T-cell (primary cell): ENCODE data around the gene MICAL2. TPM values are rescaled to one million over a fixed set of nuclear protein-coding genes. Genes with fewer than 3 reads are reported as not detected.

Source experiments
- ATAC-seq, 4 experiments: fragments of 200-7000 bp in 3 of 4; fragments of 150-1000 bp in 1 of 4; cut with Tn5 transposase; replicated peaks in 1 of 4; 1 replicate in 3 of 4; 2 replicates in 1 of 4; pipeline ENCODE4 v1.10.0; 2021; ENCODE audit warnings: moderate library complexity in 3 of 4, mild to moderate bottlenecking in 2 of 4, moderate number of reproducible peaks in 1 of 4
- CTCF ChIA-PET, 2 donors: fragments of 300-600 bp; sonication (Branson Sonifier 250); formaldehyde crosslinking; loops; one replicate each; lab custom pipeline; 2022; ENCODE audit warnings: antibody characterized with exemption in 2 of 2; lab: Charles Lee
- POLR2A ChIA-PET, 2 donors: fragments of 300-600 bp; sonication (Branson Sonifier 250); formaldehyde crosslinking; loops; one replicate each; lab custom pipeline; 2022; ENCODE audit warnings: antibody characterized with exemption in 2 of 2; lab: Charles Lee
- DNase-seq, 35 experiments: peaks; one replicate each; pipeline versions ENCODE4 v3.0.0 to v3.0.0-alpha.2; 2013 to 2023
- H3K27ac ChIP-seq: one replicate; pipeline ENCODE4 v1.5.1; 2013; ENCODE audit warnings: low read length
- H3K27me3 ChIP-seq, 2 experiments: replicated peaks in 1 of 2; 1 replicate in 1 of 2; 2 replicates in 1 of 2; pipeline versions ENCODE4 v1.6.1 to v1.7.0; 2013; ENCODE audit warnings: low read length in 1 of 2, mixed read lengths in 1 of 2; ENCODE audit not compliant: control insufficient read depth in 2 of 2, insufficient read depth in 2 of 2; ENCODE audit errors: extremely low read depth in 1 of 2
- H3K36me3 ChIP-seq, 2 donors: 1 replicate in 1 of 2; 2 replicates in 1 of 2; pipeline versions ENCODE4 v1.6.1 to v1.7.0; 2013; ENCODE audit warnings: low read length in 1 of 2; ENCODE audit not compliant: control insufficient read depth in 2 of 2, insufficient read depth in 1 of 2; ENCODE audit errors: extremely low read depth in 1 of 2
- H3K4me1 ChIP-seq, 2 experiments: 1 replicate in 1 of 2; 2 replicates in 1 of 2; pipeline versions ENCODE4 v1.6.1 to v1.7.0; 2013; ENCODE audit warnings: low read length in 2 of 2, mixed read lengths in 1 of 2; ENCODE audit not compliant: insufficient read depth in 2 of 2, control insufficient read depth in 1 of 2; ENCODE audit errors: extremely low read depth in 1 of 2
- H3K4me3 ChIP-seq, 2 donors: 1 replicate in 1 of 2; 2 replicates in 1 of 2; pipeline versions ENCODE4 v1.5.1 to v1.7.0; 2013; ENCODE audit warnings: mild to moderate bottlenecking in 2 of 2, low read length in 1 of 2, moderate library complexity in 1 of 2; ENCODE audit not compliant: control insufficient read depth in 1 of 2; ENCODE audit errors: extremely low read depth in 1 of 2
- H3K9me3 ChIP-seq: 2 replicates; pipeline ENCODE4 v1.7.0; 2013
- H3K27ac Mint-ChIP-seq, 2 donors: one replicate each; pipeline ENCODE4 v1.8.0; 2020 to 2021; ENCODE audit warnings: mild to moderate bottlenecking in 2 of 2, mixed read lengths in 2 of 2
- H3K27me3 Mint-ChIP-seq, 2 donors: one replicate each; pipeline ENCODE4 v1.8.0; 2021 to 2022; ENCODE audit warnings: mixed read lengths in 2 of 2
- H3K36me3 Mint-ChIP-seq: one replicate; pipeline ENCODE4 v1.8.0; 2021; ENCODE audit warnings: mixed read lengths
- H3K4me1 Mint-ChIP-seq, 3 donors: one replicate each; pipeline ENCODE4 v1.8.0; 2020 to 2022; ENCODE audit warnings: mixed read lengths in 3 of 3, mild to moderate bottlenecking in 1 of 3
- H3K4me3 Mint-ChIP-seq, 3 donors: one replicate each; pipeline ENCODE4 v1.8.0; 2020 to 2022; ENCODE audit warnings: mild to moderate bottlenecking in 3 of 3, mixed read lengths in 3 of 3, moderate library complexity in 3 of 3
- H3K9me3 Mint-ChIP-seq, 3 donors: one replicate each; pipeline ENCODE4 v1.8.0; 2020 to 2022; ENCODE audit warnings: mixed read lengths in 3 of 3
- WGBS: methylation state at CpG from one replicate; pipeline ENCODE4 v1.1.5; 2013; ENCODE audit warnings: missing lambda C conversion rate; ENCODE audit not compliant: insufficient coverage; 5-methylcytosine and 5-hydroxymethylcytosine counted together
- total RNA-seq, 35 experiments: library from RNA in 6 of 35; stranded (reverse) in 6 of 35; fragments of 120-200 nt in 1 of 35; gene quantifications; one replicate each; pipeline versions ENCODE4 v1.2.1 to v1.2.4 and lab custom pipeline; 2013 to 2026

Gene MICAL2
- total RNA-seq, 5 donors from 2014 or later (not counting 1 experiment from before 2014, with no cell fraction given) = 13.7 to 38.7 (median 22.9) TPM

- POLR2A ChIA-PET = interaction anchor here in 1 of 2 donors (0.7 kb wide), 1 partner anchor 185 kb away, joined by 4 read pairs; no protein-coding TSS in a partner anchor
- Histone ChIP-seq H3K9me3 (no peaks in the 10 kb centered on the region), H3K36me3 (no peaks in the 10 kb centered on the region), H3K27ac (no peak overlapping the region), H3K4me3 (no peak overlapping the region), H3K4me1 (peaks cover 0 to 5% of the 10 kb centered on the region in 2 experiments), H3K27me3 (peaks cover 0 to 2% of the 10 kb centered on the region in 2 experiments)
- Mint-ChIP-seq H3K9me3 (no peaks in the 10 kb centered on the region), H3K36me3 (no peaks in the 10 kb centered on the region), H3K4me1 (peaks cover 0 to 2% (median 0%) of the 10 kb centered on the region in 3 donors), H3K27me3 (no peaks in the 10 kb centered on the region), H3K4me3 (no peak overlapping the region), H3K27ac (no peak overlapping the region)
- 89% methylated on average over 9 of the region's 10 CpGs for WGBS
- CTCF ChIA-PET = interaction anchor here in 1 of 2 donors (1.2 kb wide), 1 partner anchor 344 kb away, joined by 4 read pairs; no protein-coding TSS in a partner anchor
- no peak for DNase-seq
- no peak for ATAC-seq
These were observed 166.6 kb downstream of the MICAL2 start for GRCh38 chr11:12276831-12277475.

DNA sequence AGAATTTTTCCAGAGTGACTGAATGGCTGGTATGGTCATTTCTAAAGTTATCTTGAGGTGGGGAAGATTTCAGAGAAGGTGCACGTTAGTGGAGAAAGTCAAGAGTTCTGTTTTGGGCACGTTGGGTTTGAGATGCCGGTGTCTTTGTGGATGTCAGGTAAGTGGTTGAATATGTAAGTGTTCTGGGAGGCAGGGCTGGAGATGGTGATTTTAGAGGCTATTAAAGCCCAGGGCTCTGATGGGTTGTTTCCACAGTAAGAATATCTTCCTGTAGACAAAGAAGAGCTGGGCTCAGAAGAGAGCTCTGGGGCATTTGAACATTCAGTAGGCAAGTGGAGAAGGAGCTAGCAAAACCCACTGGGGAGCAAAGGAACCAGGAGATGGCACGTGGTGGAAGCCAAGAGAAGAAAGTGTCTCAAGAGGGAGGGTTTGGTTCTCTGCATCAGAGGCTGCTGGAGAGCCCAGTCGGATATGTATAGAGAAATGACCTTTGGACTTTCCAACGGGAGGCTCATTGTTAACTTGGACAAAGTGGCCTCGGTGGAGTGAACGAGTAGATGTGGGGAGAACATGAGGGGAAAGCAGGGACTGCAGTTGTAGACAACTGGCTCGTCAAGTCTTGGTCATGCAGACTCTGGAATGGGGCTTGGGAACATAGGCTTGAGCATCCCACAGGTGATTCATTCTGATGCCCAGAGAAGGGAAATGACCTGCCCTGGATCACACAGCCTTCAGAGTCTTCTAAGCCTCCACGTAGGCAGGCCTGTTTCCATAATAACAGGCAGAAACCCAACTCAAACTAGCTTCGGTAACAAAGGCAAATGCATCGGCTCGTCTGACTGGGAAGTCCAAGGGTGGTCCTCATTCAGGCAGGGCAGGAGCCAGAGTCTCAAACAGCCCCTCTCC is 168.6 kb downstream of the MICAL2 start:
- Mint-ChIP-seq H3K27ac (no peak overlapping the region), H3K36me3 (no peaks in the 10 kb centered on the region), H3K4me3 (no peak overlapping the region), H3K4me1 (peaks cover 0 to 2% (median 0%) of the 10 kb centered on the region in 3 donors), H3K27me3 (no peaks in the 10 kb centered on the region), H3K9me3 (no peaks in the 10 kb centered on the region)
- H3K27me3 ChIP-seq = peaks cover 0 to 4% of the 10 kb centered on the region in 2 experiments
- DNase-seq = no peak
- H3K9me3 ChIP-seq = no peaks in the 10 kb centered on the region
- H3K4me3 ChIP-seq = no peak overlapping the region
- H3K27ac ChIP-seq = no peak overlapping the region
- ChIA-PET POLR2A (no interaction called here), CTCF (interaction anchor here (0.6 to 4.7 kb wide), 4 partner anchors 218 to 234 kb away, joined by 3 to 85 read pairs (median 4); no protein-coding TSS in a partner anchor)
- no peak for ATAC-seq
- peaks cover 0 to 8% of the 10 kb centered on the region in 2 experiments for H3K4me1 ChIP-seq
- H3K36me3 ChIP-seq = no peaks in the 10 kb centered on the region
- 84% methylated on average over 12 of the region's 13 CpGs for WGBS

DNA sequence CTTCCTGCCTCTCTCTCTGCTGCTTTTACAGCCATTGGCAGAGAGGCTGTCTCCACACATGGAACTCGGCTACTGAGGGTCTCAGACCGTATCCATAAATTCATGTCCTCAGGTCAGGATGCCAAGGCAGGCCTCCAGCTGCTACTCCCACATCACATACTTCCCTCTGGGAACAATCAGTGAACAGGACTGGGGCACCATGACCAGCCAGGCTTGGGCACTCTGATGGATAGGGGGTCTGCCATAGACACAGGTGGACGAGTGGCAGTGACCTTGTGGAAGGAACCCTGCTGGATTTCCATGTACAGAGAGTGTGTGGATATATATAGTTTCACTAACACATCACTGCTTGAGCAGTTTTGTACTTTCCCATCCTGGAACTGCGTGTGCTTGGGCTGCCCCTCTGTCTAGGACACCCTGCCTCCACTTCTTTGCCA is 169.3 kb downstream of the MICAL2 start:
- Histone ChIP-seq H3K9me3 (no peaks in the 10 kb centered on the region), H3K4me1 (peaks cover 0 to 8% of the 10 kb centered on the region in 2 experiments), H3K27me3 (peaks cover 0 to 4% of the 10 kb centered on the region in 2 experiments), H3K4me3 (no peak overlapping the region), H3K27ac (no peak overlapping the region), H3K36me3 (no peaks in the 10 kb centered on the region)
- no peaks in the 10 kb centered on the region for H3K36me3 Mint-ChIP-seq
- no peak overlapping the region for H3K27ac Mint-ChIP-seq
- H3K4me1 Mint-ChIP-seq = peaks cover 0 to 2% (median 0%) of the 10 kb centered on the region in 3 donors
- DNase-seq (no peak), ATAC-seq (no peak)
- ChIA-PET POLR2A (no interaction called here), CTCF (interaction anchor here (0.7 to 5.6 kb wide), 11 partner anchors 12 to 1332 kb away, joined by 3 to 85 read pairs (median 5); no protein-coding TSS in a partner anchor)
- H3K4me3 Mint-ChIP-seq = no peak overlapping the region
- WGBS = 92% methylated on average over 3 of the region's 4 CpGs
- no peaks in the 10 kb centered on the region for H3K27me3 Mint-ChIP-seq
- no peaks in the 10 kb centered on the region for H3K9me3 Mint-ChIP-seq

DNA sequence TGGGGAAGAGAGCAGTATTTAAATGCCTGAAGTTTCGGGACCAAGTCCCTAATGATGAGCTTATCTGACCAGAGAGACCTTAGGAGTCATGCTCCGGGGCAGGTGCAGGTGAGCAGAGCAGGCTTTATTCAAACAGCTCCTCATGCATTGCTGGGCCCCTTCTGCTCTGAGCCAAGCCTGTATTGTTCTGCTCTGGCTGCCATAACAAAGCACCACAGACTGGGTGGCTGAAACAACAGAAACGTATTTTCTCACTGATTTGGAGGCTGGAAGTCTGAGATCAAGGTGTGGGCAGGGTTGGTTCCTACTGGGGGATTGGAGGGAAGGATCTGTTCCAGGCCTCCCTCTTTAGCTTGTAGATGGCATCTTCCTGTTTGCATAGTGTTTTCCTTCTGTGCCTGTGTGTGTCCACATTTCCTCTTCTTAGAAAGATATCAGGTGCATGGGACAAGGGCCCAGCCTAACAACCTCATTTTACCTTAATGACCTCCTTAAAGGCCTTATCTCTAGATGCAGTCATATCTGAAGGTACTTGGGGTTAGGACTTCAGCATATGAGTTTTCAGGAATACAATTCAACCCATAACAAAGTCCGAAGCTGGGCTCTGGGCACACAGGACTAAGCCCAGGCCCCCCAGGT is 169.9 kb downstream of the MICAL2 start:
- Mint-ChIP-seq H3K36me3 (no peaks in the 10 kb centered on the region), H3K27ac (no peak overlapping the region), H3K4me1 (peaks cover 0 to 2% (median 0%) of the 10 kb centered on the region in 3 donors), H3K4me3 (no peak overlapping the region), H3K9me3 (no peaks in the 10 kb centered on the region), H3K27me3 (no peaks in the 10 kb centered on the region)
- H3K4me1 ChIP-seq = peaks cover 0 to 8% of the 10 kb centered on the region in 2 experiments
- H3K27ac ChIP-seq = no peak overlapping the region
- H3K27me3 ChIP-seq = peaks cover 0 to 4% of the 10 kb centered on the region in 2 experiments
- no peaks in the 10 kb centered on the region for H3K36me3 ChIP-seq
- ATAC-seq (no peak), DNase-seq (no peak)
- no peaks in the 10 kb centered on the region for H3K9me3 ChIP-seq
- WGBS = 69% methylated on average over 3 of the region's 4 CpGs
- ChIA-PET CTCF (interaction anchor here (0.6 to 5.6 kb wide), 17 partner anchors 10 to 1333 kb away, joined by 3 to 85 read pairs (median 5); no protein-coding TSS in a partner anchor), POLR2A (no interaction called here)
- no peak overlapping the region for H3K4me3 ChIP-seq

- CTCF ChIA-PET = interaction anchor here (0.6 to 5.6 kb wide), 28 partner anchors 9 to 970 kb away, joined by 3 to 85 read pairs (median 4); no protein-coding TSS in a partner anchor
- Mint-ChIP-seq H3K9me3 (no peaks in the 10 kb centered on the region), H3K27ac (no peak overlapping the region), H3K36me3 (no peaks in the 10 kb centered on the region), H3K27me3 (no peaks in the 10 kb centered on the region), H3K4me1 (peaks cover 0 to 2% (median 0%) of the 10 kb centered on the region in 3 donors), H3K4me3 (no peak overlapping the region)
- POLR2A ChIA-PET = interaction anchor here in 1 of 2 donors (0.7 kb wide), 1 partner anchor 28 kb away, joined by 3 read pairs; no protein-coding TSS in a partner anchor
- H3K27ac ChIP-seq = no peak overlapping the region
- DNase-seq (no peak), ATAC-seq (no peak)
- H3K27me3 ChIP-seq = peaks cover 0 to 4% of the 10 kb centered on the region in 2 experiments
- peaks cover 0 to 8% of the 10 kb centered on the region in 2 experiments for H3K4me1 ChIP-seq
- 76% methylated on average over 10 of the region's 15 CpGs for WGBS
- no peak overlapping the region for H3K4me3 ChIP-seq
- H3K9me3 ChIP-seq = no peaks in the 10 kb centered on the region
- H3K36me3 ChIP-seq = no peaks in the 10 kb centered on the region
These were observed 170.6 kb downstream of the MICAL2 start for GRCh38 chr11:12280838-12281565.
